Diencephalon (tissue), 1 donor: ENCODE data around the gene OR4L1. TPM values are rescaled to one million over a fixed set of nuclear protein-coding genes. Genes with fewer than 3 reads are reported as not detected.

Experiments
- small RNA-seq: library from RNA; depleted of rRNA; stranded (forward); fragments of <200 nt; gene quantifications from one replicate; pipeline ENCODE3, GENCODE V24; 2014
- total RNA-seq: library from RNA; depleted of rRNA; stranded (reverse); fragments of >200 nt; gene quantifications from one replicate; pipeline ENCODE4 v1.2.3, GENCODE V29; 2014

OR4L1 gene, protein sequence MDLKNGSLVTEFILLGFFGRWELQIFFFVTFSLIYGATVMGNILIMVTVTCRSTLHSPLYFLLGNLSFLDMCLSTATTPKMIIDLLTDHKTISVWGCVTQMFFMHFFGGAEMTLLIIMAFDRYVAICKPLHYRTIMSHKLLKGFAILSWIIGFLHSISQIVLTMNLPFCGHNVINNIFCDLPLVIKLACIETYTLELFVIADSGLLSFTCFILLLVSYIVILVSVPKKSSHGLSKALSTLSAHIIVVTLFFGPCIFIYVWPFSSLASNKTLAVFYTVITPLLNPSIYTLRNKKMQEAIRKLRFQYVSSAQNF
- not detected for total RNA-seq

DNA sequence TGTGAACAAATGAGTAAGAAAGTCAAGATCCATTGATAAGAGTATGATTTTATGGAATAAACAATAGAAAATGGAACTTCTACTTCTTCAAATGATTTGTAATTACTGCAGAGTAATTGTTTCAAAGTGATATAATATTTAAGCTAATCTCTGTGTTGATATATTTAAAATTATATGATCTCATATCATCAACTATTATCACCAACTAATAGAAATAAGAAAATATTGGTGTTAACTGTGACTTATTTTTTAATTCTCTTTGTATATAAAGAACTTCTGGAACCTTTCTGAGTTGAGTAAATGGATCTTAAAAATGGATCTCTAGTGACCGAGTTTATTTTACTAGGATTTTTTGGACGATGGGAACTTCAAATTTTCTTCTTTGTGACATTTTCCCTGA lies at the start of gene OR4L1:
TSS of gene OR4L1 (plus strand) at position 301 of the 400 bp plus-strand sequence. CDS start at position 301, 0 bp downstream.

DNA sequence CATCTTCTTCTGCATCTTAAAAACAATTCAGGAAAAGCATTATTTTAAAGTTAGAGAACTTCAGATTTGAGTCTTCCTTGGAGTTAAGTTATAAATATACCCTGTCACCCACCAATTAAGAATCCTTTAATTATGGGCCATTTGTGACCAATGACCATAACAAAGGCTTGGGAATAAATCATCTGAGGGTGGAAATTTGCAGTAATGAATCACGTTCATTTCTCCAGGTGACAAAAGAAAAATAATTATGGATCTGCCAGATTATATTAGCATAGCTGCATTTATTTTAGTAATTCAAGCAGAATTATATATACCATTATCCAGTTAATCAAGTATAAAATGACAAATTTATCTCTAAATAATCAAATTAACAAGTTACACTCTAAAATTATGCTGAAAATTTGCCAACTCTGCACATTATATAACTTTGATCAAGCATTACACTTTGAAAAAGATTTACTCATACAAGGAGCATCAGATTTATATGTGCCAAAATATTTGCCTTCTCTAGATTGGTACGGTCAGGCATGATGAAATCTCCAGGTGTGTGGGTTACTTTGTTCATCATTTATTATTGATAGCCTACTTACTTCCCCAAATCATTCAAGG lies 40.5 kb upstream of the OR4L1 start, which contains the start of gene OR4K14:
TSS of gene OR4K14 (minus strand) at position 51 of the 609 bp plus-strand sequence. CDS start 4,114 bp downstream, outside the sequence.

DNA sequence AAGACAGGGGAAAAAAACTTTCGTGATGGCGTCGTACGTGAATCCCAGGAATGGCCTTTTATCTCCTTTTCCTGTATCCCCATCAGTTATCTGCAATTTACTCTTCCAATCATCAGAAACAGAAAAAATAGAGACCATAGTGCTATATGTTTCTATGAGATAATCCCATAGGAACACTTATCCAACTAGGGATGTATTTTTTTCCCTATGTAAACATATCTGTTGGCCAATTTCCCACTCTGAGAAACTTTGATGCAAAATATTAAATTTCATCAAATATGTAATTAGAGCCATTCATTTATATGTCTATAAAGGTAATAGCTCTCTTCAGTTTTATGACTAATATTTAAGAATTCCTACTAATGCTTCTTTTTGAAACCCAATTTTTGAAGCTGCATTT lies 23.9 kb upstream of the OR4L1 start, which contains the start of gene OR4K13:
TSS of gene OR4K13 (minus strand) at position 101 of the 400 bp plus-strand sequence. CDS start 1,280 bp downstream, outside the sequence.

DNA sequence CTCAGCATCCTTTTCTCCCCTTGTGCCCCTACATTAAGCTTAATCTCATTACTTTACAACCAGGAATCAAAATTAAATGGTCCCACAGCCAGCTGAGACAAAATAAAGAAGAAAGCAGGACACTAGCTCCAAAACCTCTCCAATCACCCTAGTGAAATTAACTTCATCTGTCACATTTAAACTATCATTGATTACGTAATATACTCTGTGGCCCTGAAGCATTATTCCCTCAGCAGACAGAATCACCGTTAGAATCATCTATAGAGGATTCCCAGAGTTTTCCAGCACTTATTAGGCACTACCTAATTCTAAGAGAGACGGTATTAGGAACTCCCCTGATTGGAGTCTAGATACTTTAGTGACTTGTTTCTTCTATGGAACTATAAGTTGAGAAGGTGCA lies 50.6 kb downstream of the OR4L1 start, which contains the start of gene OR4K17:
TSS of gene OR4K17 (plus strand) at position 302 of the 400 bp plus-strand sequence. CDS start 6,761 bp downstream, outside the sequence.

Small RNA genes lying within 50 kb of the gene (small RNA-seq; reads per million reads assigned to genes)
- gene RNA5SP380 = not detected

Other genes with a start within 250 kb of the OR4L1 start
- gene OR4K2, start 184.9 kb upstream of the OR4L1 start, total RNA-seq = not detected
- gene OR4K5, start 139.4 kb upstream of the OR4L1 start, total RNA-seq = not detected
- not detected for gene OR4K1, start 129.1 kb upstream of the OR4L1 start, total RNA-seq
- gene OR4K15, start 84.5 kb upstream of the OR4L1 start, total RNA-seq = not detected
- not detected for gene OR4Q2, start 57.9 kb upstream of the OR4L1 start, total RNA-seq
- not detected for gene OR4K14, start 40.7 kb upstream of the OR4L1 start, total RNA-seq
- not detected for gene OR4K13, start 24.0 kb upstream of the OR4L1 start, total RNA-seq
- not detected for gene OR4K17, start 50.7 kb downstream of the OR4L1 start, total RNA-seq
- gene OR4N5, start 78.8 kb downstream of the OR4L1 start, total RNA-seq = not detected
- gene OR11G2, start 130.9 kb downstream of the OR4L1 start, total RNA-seq = not detected
- not detected for gene OR11H6, start 163.7 kb downstream of the OR4L1 start, total RNA-seq
- not detected for gene OR11H7, start 168.9 kb downstream of the OR4L1 start, total RNA-seq
- not detected for gene OR11H4, start 179.2 kb downstream of the OR4L1 start, total RNA-seq
- gene TTC5, start 245.9 kb downstream of the OR4L1 start, total RNA-seq = 33.4 TPM